ENCODE results near the gene KAZN. TPM values are rescaled to one million over a fixed set of nuclear protein-coding genes. Genes with fewer than 3 reads are reported as not detected.

Gene KAZN
- total RNA-seq, 6 experiments from 2014 or later: 13.1 to 22.3 (median 20.7) TPM

DNA sequence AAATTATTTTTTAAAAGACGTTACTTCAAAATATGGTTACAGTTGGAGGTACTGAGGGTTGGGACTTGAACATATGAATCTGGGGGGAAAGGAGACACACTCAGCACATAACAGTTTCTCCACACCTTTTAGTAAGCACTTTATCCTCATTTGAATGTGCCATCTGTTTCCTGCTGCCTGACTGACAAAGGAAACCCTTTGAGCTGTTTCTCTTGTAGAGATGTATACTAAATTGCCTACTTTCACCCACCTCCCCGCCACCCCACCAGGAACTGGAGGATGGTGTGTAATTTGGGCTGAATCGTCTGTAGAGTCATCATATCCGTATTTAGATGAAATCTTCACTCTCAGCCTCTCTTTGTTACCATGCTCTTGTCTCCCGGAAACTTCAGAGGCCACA is 108.1 kb downstream of the KAZN start:
- TF ChIP-seq, protein P1, sequence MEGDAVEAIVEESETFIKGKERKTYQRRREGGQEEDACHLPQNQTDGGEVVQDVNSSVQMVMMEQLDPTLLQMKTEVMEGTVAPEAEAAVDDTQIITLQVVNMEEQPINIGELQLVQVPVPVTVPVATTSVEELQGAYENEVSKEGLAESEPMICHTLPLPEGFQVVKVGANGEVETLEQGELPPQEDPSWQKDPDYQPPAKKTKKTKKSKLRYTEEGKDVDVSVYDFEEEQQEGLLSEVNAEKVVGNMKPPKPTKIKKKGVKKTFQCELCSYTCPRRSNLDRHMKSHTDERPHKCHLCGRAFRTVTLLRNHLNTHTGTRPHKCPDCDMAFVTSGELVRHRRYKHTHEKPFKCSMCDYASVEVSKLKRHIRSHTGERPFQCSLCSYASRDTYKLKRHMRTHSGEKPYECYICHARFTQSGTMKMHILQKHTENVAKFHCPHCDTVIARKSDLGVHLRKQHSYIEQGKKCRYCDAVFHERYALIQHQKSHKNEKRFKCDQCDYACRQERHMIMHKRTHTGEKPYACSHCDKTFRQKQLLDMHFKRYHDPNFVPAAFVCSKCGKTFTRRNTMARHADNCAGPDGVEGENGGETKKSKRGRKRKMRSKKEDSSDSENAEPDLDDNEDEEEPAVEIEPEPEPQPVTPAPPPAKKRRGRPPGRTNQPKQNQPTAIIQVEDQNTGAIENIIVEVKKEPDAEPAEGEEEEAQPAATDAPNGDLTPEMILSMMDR (IDR thresholded peaks at IDR 0.05): no peak
- peaks cover 40% of the 10 kb centered on the region for H3K9me3 Mint-ChIP-seq
- no peak for DNase-seq
- H3K36me3 Mint-ChIP-seq (ENCODE audit: low read depth): no peaks in the 10 kb centered on the region
- no peak overlapping the region for H3K4me3 Mint-ChIP-seq
- H3K27ac Mint-ChIP-seq: no peak overlapping the region
- H3K4me1 Mint-ChIP-seq (ENCODE audit: low read depth): no peaks in the 10 kb centered on the region
- peaks cover 2% of the 10 kb centered on the region; the same call in 1 of the 2 replicates for H3K27me3 Mint-ChIP-seq (ENCODE audit: insufficient read depth)

DNA sequence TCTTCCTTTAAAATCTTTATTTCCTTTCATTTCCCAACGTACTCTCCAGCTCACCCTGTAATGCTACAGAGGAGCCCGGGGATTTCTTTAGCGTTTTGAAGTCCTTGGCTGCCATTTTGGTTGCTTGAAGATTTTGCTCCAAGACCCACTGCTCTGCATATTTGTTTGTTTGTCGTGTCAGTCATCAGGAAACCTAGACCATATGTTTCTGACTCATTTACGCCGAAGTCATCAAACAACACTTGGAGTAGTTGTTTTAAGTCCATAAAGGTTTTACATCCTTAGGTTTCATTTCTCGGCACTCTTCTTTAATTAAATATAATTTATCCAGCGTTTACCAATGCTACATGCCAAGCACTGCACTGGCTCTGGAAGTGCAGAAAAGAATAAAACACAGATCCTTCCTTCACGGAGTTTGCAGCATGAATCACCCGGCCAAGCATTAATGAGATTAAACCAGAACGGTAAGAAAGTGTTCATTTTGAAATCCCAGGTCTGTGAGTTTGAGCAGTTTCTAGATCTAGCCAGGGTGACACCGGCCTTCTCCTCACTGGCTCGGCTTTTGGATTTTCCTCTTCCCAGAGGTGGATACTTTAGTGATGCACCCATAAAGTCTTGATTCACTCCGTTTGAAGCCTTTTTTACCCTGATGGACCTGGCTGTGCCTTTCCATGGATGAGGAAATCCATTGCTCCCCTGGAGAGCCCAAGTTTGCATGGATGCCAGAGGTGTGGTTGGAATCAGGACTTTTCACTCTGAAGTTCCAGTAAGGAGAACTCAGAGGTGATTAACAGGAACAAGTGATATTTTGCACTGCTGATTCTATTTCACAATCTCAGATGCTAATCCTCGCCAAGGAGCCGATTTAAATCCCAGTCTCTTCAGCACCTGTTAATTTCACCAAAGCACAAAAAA is 109.3 kb downstream of the KAZN start:
- Mint-ChIP-seq H3K27me3 (ENCODE audit: insufficient read depth) (peaks cover 2% of the 10 kb centered on the region; the same call in 1 of the 2 replicates), H3K4me3 (no peak overlapping the region), H3K9me3 (peaks cover 43% of the 10 kb centered on the region), H3K4me1 (ENCODE audit: low read depth) (no peaks in the 10 kb centered on the region), H3K36me3 (ENCODE audit: low read depth) (no peaks in the 10 kb centered on the region), H3K27ac (no peak overlapping the region)
- no peak for DNase-seq
- TF ChIP-seq, protein P1 (IDR thresholded peaks at IDR 0.05): no peak

DNA sequence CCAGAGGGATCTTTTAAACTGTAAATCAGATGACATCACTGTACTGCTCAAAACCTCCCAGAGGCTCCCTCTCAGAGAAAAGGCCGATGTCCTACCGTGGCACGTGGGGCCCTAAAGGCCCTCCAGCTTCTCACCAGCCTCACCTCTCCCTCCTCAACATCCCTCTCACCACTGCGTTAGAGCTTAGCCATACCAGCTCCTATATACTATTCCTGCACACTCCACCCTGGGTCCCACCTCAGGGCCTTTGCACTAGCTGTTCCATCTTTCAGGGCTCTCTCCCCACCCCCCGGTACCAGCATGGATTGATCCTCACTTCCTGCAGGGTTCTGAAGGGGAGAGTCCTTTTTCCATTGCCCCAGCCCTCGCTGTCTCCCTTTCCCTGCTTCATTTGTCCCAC is 111.8 kb downstream of the KAZN start:
- Mint-ChIP-seq H3K27me3 (ENCODE audit: insufficient read depth) (peaks cover 2% of the 10 kb centered on the region; the same call in 1 of the 2 replicates), H3K9me3 (peaks cover 50% of the 10 kb centered on the region), H3K36me3 (ENCODE audit: low read depth) (no peaks in the 10 kb centered on the region), H3K4me1 (ENCODE audit: low read depth) (no peaks in the 10 kb centered on the region), H3K4me3 (no peak overlapping the region), H3K27ac (no peak overlapping the region)
- no peak for DNase-seq
- TF ChIP-seq, protein P1 (IDR thresholded peaks at IDR 0.05): no peak

DNA sequence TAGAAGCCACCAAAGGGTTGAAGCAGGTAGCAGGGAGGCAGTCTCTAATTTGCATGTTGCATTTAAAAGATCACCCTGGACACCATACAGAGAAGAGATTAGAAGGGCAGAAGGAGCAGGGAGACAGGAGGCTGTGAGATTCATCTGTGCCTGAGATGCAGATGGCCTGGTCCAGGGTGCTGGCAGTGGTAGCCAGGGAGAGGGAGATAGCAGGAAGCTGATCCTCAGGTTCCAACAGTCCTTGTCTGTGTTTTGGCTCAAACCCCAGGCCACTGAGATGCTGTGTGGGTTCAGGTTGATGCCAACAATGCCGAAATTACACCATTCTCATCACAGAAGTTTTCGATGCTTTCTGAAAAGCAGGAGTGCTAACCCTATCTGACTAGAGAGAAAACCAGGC is 113.7 kb downstream of the KAZN start:
- H3K27ac Mint-ChIP-seq: no peak overlapping the region
- H3K4me3 Mint-ChIP-seq: no peak overlapping the region
- H3K4me1 Mint-ChIP-seq (ENCODE audit: low read depth): no peaks in the 10 kb centered on the region
- H3K27me3 Mint-ChIP-seq (ENCODE audit: insufficient read depth): peaks cover 2% of the 10 kb centered on the region; the same call in 1 of the 2 replicates
- H3K36me3 Mint-ChIP-seq (ENCODE audit: low read depth): peaks cover 5% of the 10 kb centered on the region; the same call in 1 of the 2 replicates
- H3K9me3 Mint-ChIP-seq: peaks cover 63% of the 10 kb centered on the region
- TF ChIP-seq, protein P1 (IDR thresholded peaks at IDR 0.05): no peak
- DNase-seq: no peak

DNA sequence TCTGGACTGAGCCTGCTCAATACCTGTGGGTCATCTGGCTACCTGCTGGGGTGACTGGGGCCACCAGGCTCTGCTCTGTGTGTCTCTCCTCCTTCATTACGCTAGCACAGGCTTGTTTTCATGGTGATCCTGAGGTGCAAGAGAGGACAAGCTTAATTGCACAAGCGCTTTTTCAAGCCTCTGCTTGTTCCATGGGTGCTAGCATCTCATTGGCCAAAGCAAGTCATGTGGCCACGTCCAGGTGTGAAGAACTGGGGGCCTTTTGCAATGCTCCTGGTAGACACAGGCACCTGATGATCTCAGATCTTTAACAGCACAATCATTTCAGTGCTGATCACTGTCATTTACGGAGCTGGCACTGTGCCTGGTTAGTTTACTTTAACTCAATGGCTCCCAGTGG is 114.6 kb downstream of the KAZN start:
- Mint-ChIP-seq H3K4me1 (ENCODE audit: low read depth) (no peaks in the 10 kb centered on the region), H3K27me3 (ENCODE audit: insufficient read depth) (peaks cover 2% of the 10 kb centered on the region; the same call in 1 of the 2 replicates), H3K27ac (no peak overlapping the region), H3K36me3 (ENCODE audit: low read depth) (peaks cover 5% of the 10 kb centered on the region; the same call in 1 of the 2 replicates), H3K9me3 (peaks cover 64% of the 10 kb centered on the region), H3K4me3 (no peak overlapping the region)
- TF ChIP-seq, protein P1 (IDR thresholded peaks at IDR 0.05): no peak
- no peak for DNase-seq

All from HFFc6 (cell line).